HepG2 (cell line): ENCODE data around the gene ASB11. TPM values are rescaled to one million over a fixed set of nuclear protein-coding genes. Genes with fewer than 3 reads are reported as not detected.

Source experiments
- ARID4A ChIP-seq: sonication (generic); formaldehyde crosslinking; IDR thresholded peaks from 2 replicates; pipeline ENCODE4 v1.5.0; 2020; ENCODE audit warnings: mild to moderate bottlenecking, missing genetic modification reagents, borderline replicate concordance
- BCLAF1 ChIP-seq: fragments of 450-650 bp; IDR thresholded peaks from 2 replicates; pipeline ENCODE4 v1.6.1; 2017; ENCODE audit warnings: mild to moderate bottlenecking
- BORCS8-MEF2B ChIP-seq: sonication (generic); formaldehyde crosslinking; IDR thresholded peaks from 2 replicates; pipeline ENCODE4 v1.8.0; 2022; ENCODE audit warnings: mild to moderate bottlenecking, missing genetic modification reagents
- CREB1 ChIP-seq, 2 experiments: fragments of 450-650 bp in 1 of 2; IDR thresholded peaks; 2 replicates each; pipeline ENCODE4 v1.6.1; 2016 to 2017; ENCODE audit warnings: control low read depth in 1 of 2, mild to moderate bottlenecking in 1 of 2, missing compliant biosample characterization in 1 of 2, missing genetic modification characterization in 1 of 2
- GABPA ChIP-seq, 2 experiments: IDR thresholded peaks; 2 replicates each; pipeline ENCODE4 v1.6.1; 2011 to 2016; ENCODE audit warnings: low read depth in 2 of 2, low read length in 1 of 2, missing biosample characterization in 1 of 2, missing genetic modification characterization in 1 of 2
- HNF4G ChIP-seq, 2 experiments: sonication (generic) in 1 of 2; formaldehyde crosslinking in 1 of 2; IDR thresholded peaks; 2 replicates each; pipeline versions ENCODE4 v1.4.0 to v1.6.1; 2011 to 2020; ENCODE audit warnings: borderline replicate concordance in 2 of 2, low read depth in 2 of 2, mild to moderate bottlenecking in 2 of 2, low read length in 1 of 2, missing genetic modification reagents in 1 of 2, moderate library complexity in 1 of 2
- JUN ChIP-seq: sonication (generic); formaldehyde crosslinking; IDR thresholded peaks from 2 replicates; pipeline ENCODE4 v1.4.0; 2020; ENCODE audit warnings: mild to moderate bottlenecking, missing genetic modification reagents
- MED8 ChIP-seq: sonication (generic); formaldehyde crosslinking; IDR thresholded peaks from 2 replicates; pipeline ENCODE4 v1.8.1; 2023; ENCODE audit warnings: mild to moderate bottlenecking, missing genetic modification reagents; ENCODE audit not compliant: insufficient replicate concordance
- NRL ChIP-seq: sonication (generic); formaldehyde crosslinking; IDR thresholded peaks from 2 replicates; pipeline ENCODE4 v1.5.0; 2020; ENCODE audit warnings: missing genetic modification reagents, mild to moderate bottlenecking, moderate library complexity, borderline replicate concordance
- PREB ChIP-seq: sonication (generic); formaldehyde crosslinking; IDR thresholded peaks from 2 replicates; pipeline ENCODE4 v1.4.0; 2020; ENCODE audit warnings: missing genetic modification reagents
- TCF7 ChIP-seq: sonication (generic); IDR thresholded peaks from 2 replicates; pipeline ENCODE4 v1.6.1; 2016; ENCODE audit warnings: antibody characterized with exemption, low read depth
- TFAP4 ChIP-seq: sonication (generic); IDR thresholded peaks from 2 replicates; pipeline ENCODE4 v1.6.1; 2016; ENCODE audit warnings: low read depth, borderline replicate concordance
- ZNF292 ChIP-seq: sonication (generic); formaldehyde crosslinking; IDR thresholded peaks from 2 replicates; pipeline ENCODE4 v1.8.1; 2022; ENCODE audit warnings: mild to moderate bottlenecking, low read depth, missing genetic modification reagents, borderline replicate concordance
- polyA plus RNA-seq, 8 experiments: library from polyadenylated mRNA; depleted of rRNA in 3 of 8; stranded (reverse) in 7 of 8; unstranded in 1 of 8; fragments of >200 nt; fragmentation: Illumina TruSeq in 4 of 8; extraction: Trizol in 4 of 8; gene quantifications; 2 replicates each; pipeline versions ENCODE4 v1.2.1 to v1.2.3, GENCODE V29; 2011 to 2016; ENCODE audit warnings: low read depth in 4 of 8, missing spikeins in 1 of 8, mixed read lengths in 1 of 8; ENCODE audit not compliant: insufficient read depth in 1 of 8
- total RNA-seq, 5 experiments: library from RNA; depleted of rRNA; stranded (reverse); fragments of >200 nt; fragmentation: Illumina TruSeq; extraction: Trizol; gene quantifications; 2 replicates each; pipeline ENCODE4 v1.2.3, GENCODE V29; 2016; ENCODE audit warnings: low read depth in 1 of 5

The ASB11 gene
- total and polyA plus RNA-seq, 2 of the 13 experiments (the other 11 are each of a cell fraction or from before 2014, with no cell fraction given): not detected

GRCh38 chrX:15269618-15270521 is 45.6 kb downstream of the ASB11 start, which contains the start of gene ASB9 (continued):
- TF ChIP-seq JUN (CRISPR knock-in tag): peak; percentile 52; the same call in 1 of the 2 replicates
- 0 out of 2 replicates have a peak, but pooled peaks have one; percentile 10 for TF ChIP-seq TCF7
- 0 out of 2 replicates have a peak, but pooled peaks have one; percentile 51 for TF ChIP-seq BORCS8-MEF2B (CRISPR knock-in tag)
- TF ChIP-seq NRL: 0 out of 2 replicates have a peak, but pooled peaks have one; percentile 18
- TF ChIP-seq GABPA (IDR thresholded peaks at IDR 0.05; ENCODE audit: low read depth, low read length): no peak
- TF ChIP-seq GABPA (CRISPR knock-in tag; IDR thresholded peaks at IDR 0.05; ENCODE audit: low read depth): peak; percentile 32; the same call in 1 of the 2 replicates
- TF ChIP-seq ZNF292: peak; percentile 63; the same call in 1 of the 2 replicates
- no peak for TF ChIP-seq CREB1 (IDR thresholded peaks at IDR 0.05)
- TF ChIP-seq CREB1 (CRISPR knock-in tag; IDR thresholded peaks at IDR 0.05): peak; percentile 83
- TF ChIP-seq HNF4G (IDR thresholded peaks at IDR 0.05; ENCODE audit: borderline replicate concordance, low read depth, low read length): peak; percentile 51
- no peak for TF ChIP-seq HNF4G (CRISPR knock-in tag; IDR thresholded peaks at IDR 0.05; ENCODE audit: borderline replicate concordance, low read depth)
- peak; percentile 3; the same call in 1 of the 2 replicates for TF ChIP-seq ARID4A (CRISPR knock-in tag)
- TF ChIP-seq BCLAF1: no peak
- peak; percentile 1; the same call in 1 of the 2 replicates for TF ChIP-seq TFAP4
- TF ChIP-seq PREB (CRISPR knock-in tag): no peak
- no peak for TF ChIP-seq MED8 (CRISPR knock-in tag)
